COR-L47 (cell line): Measurements from ENCODE around the gene DPP8.
A peak's percentile ranks its signal among the peaks of the same experiment; 100 is the strongest.

Source experiments
- DNase-seq: peaks from one replicate; lab custom pipeline; 2025; lab: John Stamatoyannopoulos, UW

Gene DPP8

DNA sequence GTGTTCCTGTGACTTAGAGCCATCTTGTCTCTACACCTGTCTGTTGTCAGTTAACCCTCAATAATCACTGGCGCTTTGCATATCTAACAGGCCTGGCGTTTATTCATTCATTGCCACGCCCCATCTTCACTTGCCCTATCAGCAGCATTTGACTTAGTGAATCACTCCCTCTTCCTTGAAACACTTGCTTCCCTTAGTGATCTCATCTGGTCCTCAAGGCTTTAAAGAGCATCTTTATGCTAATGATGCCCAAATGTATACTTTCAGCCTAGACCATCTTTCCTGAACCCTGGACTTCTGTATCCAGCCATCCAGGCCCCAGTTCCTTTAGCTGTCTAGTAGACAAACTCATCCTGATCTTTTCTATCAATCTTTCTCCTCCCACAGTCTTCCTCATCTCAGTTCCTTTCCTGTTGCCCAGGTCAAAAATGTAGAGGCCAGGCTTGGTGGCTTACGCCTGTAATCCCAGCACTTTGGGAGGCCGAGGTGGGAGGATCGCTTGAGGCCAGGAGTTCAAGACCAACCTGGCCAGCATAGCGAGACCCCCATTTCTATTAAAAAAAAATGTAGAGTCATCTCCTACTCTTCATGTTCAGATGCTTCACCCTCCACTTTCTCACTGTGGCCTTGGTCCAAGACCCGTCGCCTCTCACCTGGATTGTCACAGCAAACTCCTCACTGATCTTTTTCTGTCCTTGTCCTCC is 93.4 kb downstream of the DPP8 start:
- DNase-seq: no peak

DNA sequence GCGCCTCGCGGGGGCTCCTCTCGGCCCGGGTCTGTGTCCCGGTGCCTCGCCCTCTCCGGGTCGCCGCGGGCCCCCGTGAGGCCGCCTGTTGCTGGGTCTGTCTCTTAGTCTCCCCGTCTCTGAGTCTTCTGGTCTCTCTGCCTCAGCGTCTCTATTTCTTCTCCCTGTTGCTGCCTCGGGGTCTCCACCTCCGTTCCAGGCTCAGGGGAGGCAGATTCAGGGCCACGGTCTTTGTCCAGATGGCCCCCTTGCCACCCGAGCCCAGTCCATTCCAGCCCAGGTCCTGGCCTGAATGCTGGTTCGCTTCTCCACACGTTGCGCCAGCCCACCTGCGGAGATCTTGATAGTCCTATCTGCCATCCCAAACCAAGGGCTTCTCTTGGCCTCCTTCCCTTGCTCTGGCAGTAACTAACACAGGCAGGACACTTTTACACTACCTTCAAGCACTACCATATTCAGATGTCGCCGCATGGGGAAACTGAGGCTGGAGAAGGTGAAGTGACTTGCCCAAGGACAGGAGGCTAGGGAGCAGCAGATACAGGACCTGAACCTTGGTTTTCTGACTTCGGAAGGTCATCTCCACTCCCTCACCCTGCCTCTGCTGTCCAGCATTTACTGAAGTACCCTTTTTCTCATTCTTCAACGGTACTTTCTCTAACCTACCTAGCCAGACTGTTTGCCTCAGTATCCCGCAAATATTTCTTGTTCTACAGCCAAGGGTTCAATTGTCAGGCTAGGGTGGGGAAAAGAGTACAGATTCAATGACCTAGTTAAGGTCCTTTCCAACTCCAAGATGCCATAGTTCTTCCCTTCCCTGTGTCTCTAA is 94.1 kb downstream of the DPP8 start:
- DNase-seq: no peak

DNA sequence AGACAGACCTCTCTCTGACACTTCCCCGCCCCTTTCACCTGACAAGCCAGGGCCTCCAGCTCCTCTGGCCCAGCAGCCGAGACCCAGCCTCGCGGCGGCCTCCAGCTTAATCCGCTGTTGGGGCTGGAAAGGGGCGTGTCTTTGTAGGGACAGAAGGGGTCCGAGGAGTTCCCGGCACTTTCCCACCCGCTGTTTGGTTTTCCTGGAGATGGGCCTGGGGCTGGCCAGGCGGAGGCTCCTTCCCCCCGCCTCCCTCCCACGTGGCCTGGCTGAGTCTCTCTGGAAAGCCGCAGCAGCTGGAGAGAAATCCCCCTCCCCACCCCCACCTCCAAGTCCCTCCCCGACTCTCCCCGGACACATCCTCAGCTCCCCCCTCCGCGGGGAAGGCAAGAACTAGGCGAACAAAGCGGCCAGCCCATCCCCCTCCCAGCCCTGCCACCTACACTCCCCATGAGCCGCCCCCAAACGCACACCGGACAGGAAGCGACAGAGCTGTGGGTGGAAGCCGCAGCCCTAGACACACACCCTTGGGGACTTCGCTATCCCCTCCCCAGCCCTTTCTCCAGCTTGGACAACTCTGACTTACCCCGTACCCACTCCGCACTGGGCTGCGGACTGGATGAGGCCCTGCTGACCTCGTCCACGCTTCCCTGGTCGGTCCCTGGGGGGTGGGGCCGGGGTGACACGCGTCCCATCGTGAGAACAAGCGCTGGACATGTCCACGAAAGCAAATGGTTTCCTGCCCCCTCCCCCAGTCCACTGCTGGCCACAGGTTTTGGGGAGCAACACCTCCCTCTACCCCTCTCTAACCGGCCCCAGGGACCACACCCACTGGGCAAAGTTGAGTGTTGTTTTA is 95.9 kb downstream of the DPP8 start:
- no peak for DNase-seq

DNA sequence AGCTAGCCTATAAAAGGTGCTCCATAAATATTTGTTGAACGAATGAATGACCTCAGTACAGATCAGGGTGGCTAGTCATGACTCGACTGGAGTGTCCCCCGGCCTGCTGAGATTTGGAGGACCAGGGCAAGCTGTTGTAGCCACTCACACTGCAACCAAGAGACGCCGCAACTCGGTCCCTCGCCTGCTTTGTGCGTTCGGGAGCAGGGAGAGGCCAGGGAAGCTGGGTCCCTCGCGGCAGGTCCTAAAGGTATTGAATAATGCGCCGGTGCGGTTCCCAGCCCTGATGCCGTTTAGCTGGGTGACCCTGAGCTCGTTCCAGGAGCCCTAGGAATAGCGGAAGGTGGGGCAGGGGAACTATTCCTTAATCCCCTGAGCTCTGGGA is 96.5 kb downstream of the DPP8 start:
- DNase-seq: no peak

DNA sequence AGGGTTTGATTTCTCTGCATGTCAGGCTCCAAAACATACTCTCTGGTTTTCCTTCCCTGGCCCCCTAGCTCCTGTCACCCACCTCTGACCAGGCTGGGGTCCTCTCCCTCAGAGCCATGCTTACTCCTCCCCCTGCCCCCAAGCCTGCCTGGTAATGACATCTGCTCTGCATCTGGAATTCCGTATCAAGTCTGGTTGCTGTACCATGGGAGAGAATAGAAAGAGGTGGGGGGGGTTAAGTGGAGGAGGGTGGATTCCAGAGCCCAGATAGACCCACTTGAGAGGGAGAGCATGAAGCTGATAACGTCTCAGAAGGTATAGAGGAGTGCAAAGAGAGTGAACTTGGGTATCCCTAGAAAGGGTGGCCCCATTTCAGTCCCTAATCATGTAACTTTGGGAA is 98.9 kb downstream of the DPP8 start:
- no peak for DNase-seq

DNA sequence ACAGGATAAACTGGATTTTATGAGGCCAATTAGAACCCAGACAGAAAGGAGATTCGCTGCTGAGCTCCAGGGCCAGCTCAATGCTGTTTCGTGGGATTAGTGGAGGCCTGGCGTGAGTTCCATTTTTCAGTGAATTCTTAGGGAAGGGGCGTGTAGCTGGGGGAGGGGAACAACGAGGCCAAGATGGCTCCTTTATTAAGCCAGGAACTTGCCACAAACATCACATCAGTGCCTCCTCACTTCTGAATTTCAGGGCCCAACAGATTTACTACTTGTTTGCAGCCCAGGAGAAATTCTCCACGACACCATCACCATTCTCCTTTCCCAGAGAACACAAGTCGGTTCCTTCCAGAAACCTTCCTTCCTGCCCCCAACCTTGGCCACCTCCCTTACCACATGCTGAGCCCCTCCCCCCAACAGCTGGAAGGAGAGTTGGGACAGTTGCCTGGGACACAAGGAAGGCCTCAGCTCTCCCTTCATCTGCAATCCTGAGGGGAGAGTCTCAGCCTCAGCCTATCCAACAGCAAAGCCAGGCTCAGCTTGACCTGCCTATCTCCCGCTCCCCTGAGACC is 100.6 kb downstream of the DPP8 start:
- DNase-seq: no peak

DNA sequence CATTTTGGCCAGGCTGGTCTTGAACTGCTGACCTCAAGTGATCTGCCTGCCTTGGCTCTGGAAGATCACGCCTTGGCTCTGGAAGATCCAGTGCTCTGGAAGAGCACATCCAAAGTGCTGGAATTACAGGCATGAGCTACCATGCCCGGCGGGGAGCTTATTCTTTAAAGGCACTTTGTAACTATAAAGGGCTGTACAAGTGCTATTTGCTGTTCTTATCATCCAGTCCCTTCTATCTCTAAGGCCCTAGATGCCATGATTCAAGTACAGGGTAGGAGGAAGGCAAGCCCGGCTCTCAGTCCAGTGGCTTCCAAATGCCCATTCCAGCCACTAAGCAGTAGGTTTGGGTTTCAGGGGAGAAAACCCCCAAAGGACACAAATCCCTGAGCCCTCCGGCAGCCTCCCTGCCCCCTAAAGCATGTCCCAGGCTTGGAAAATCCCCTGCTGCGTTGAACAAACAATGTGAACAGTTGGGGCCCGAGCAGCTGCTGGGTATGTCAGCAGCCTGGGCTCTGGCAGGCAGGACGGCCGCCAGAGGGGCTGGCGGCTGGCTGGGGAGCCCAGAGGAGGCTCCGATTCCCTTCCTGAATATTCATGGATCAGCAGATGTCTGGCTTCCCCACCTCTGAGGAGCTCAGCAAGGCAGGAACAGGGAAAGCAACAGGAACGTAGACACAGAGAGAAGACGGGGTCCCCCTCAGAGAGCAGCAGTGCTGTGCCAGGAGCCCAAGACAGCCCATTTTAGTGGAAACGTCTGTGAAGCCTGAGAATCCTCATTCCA is 102.5 kb downstream of the DPP8 start:
- peak; percentile 78 for DNase-seq

DNA sequence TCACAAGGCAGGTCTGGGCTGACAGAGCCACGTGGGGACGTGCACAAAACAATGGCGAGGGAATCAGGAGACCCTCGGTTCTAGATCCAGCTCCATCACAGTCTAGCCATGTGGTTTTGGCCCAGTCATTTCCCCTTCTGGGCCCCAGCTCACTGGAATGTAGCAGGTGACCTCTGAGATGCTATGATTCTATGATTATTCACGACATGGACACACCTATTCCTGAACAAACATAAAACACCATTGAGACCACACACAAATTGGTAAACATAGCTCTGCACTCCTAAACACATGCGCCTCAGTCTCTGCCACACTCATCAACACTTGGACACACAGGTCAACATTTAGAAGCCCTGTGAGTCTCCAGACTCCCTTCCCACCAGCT is 103.7 kb downstream of the DPP8 start:
- DNase-seq: no peak

DNA sequence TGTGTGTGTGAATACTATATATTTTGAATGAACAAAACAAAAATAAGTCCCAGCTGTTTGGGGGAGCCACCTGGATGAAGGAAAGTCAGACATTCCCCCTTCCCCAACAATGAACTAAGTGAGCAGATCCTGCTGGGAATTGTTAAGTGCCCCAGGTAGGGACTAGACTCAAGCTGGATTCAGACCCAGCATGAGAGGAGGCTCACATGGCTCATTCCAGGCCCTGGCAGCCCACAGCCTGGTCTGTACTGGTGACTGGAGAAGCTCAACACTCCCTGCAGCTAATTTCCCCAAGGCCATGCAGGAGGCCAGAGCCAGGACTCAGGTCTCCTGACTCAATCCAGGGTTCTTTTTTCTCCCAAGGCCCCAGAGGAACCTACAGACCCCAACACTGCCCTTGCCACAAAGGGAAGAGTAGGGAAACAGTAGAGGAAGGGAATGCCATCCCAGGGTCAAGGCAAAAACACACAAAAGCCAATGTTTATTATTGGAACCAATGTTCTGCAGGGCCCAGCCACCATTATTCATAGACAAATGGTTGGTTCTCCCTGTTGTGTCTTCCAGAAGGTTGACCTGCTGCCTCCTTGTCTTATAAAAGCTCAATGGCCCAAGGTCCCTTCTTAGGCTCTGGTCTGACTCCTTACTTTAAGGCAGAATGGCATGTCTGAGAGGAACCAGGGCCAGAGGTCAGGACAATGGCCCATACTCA is 104.3 kb downstream of the DPP8 start:
- no peak for DNase-seq

DNA sequence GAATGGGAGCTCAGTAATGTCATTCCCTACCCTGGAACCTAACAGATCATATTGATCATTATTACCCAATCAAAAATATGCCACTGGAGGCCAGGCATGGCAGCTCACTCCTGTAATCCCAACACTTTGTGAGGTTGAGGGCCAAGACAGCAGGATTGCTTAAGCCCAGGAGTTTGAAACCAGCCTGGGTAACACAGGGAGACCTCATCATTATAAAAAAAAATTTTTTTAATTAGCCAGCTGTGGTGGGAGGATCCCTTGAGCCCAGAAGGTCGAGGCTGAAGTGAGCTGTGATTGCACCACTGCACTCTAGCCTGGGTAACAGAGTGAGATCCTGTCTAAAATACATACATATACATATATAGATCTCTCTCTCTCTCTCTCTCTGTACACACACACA is 104.9 kb downstream of the DPP8 start:
- DNase-seq: no peak

DNA sequence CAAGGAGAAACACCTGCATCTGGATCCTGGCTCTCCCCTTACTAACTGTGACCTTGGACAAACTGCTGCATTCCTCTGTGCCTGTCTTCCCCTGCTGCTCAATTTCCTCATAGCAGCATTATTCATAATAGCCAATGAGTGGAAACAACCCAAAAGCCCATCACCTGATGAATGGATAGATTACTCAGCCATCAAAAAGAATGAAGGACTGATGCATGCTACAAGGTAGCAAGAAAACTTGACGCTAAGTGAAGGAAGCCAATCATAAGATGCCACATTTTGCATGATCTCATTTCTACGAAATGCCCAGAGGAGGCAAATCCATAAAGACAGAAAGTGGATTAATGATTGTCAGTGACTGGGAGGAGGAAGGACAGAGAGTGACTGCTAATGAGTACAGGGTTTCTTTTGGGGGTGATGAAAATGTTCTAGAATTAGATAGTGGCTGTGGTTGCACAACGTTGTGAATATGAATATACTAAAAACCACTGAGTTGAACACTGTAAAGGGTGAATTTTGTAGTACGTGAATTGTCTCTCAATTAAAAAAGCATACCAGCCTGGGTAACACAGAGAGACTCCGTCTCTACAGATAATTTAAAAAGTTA is 105.9 kb downstream of the DPP8 start:
- DNase-seq: no peak

DNA sequence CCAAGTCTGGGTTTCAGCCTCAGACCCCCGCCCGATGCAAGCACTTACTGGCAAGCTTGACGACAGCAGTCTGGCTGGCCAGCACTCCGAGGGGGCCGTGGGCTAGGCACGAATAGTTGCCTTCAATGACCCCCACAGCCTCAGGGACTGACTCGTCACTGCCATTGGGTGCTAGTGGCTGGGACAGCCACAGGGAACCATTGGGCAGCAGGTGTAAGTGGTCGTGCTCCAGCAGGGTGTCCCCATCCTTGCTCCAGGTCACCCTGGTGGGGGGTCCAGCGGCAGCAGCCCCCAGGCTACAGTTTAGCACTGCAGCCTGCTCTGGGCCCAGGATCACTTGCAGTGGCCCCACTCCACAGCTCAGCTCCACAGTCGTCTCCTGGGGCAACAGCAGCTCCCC is 106.5 kb downstream of the DPP8 start:
- no peak for DNase-seq

DNA sequence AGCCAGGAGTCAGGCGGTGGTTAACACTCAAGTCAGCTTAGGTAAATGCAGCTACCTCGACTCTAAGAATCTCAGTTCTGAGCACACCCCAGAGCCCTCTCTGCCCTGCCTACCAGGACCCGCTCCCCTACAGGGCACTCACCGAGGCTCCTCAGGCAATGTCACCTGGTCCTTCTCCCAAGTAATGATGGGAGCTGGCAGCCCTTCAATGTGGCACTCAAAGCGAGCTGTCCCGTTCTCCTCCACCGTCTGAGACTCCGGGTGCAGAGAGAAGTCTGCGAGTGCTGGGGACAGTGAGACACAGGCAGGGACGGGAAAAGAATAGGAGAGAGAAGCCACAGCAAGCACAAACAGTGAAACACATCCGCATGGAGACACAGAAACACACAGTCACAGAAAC is 107.5 kb downstream of the DPP8 start:
- DNase-seq: no peak

DNA sequence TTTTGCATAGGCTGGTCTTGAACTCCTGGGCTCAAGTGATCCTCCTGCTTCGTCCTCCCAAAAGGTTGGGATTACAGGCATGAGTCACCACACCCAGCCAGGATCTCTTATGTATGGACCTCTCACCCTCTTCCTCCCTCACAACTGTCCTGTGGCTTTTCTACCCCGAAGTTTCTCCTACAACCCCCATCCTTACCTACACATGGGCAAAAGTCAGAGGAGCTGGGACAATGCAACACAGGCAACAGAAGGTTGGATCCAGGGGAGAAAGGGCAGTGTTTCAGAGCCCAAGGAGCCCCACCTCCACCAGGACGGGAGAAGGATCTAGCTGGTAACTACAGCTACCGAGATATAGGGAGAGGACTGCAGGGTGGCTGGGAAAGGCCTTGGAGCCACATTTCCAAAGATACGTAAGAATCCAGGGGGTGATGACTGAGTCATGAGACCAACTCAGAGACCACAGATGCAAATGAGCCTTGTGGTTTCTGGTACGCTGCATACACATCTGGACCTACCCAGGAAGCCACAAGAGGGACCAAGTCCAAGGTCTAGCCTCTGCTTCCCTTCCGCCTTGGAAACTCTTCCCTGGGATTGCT is 108.4 kb downstream of the DPP8 start:
- no peak for DNase-seq

DNA sequence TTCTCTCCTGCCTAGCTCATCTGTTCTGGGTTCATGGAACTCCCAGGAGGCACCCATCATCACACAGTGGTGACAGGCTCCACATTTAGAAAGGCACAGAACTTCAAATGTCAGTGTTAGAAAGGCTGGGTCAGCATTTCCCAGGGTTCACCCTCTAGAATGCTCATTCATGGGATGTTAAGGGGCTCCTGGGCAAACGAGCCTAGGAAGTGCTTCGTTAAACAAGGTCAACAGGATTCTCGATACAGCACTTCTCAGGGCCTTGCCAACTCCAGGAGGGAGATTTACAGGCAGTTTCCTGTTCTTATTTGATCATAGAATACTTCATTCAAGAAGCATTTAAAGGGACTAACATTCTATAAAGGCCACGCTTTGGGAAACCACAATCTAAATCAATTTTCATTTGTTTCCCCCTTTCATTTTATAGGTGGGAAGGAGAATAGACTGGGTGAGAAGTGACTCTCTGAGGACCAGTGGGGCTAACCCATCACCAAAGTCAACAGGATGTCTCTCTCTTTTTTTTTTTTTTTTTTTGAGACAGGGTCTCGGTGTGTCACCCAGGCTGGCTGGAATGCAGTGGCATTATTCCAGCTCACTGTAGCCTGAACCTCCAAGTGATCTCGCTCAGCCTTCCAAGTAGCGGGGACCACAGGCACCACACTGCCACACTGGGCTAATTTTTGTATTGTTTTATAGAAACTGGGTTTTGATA is 109.0 kb downstream of the DPP8 start:
- DNase-seq: no peak

DNA sequence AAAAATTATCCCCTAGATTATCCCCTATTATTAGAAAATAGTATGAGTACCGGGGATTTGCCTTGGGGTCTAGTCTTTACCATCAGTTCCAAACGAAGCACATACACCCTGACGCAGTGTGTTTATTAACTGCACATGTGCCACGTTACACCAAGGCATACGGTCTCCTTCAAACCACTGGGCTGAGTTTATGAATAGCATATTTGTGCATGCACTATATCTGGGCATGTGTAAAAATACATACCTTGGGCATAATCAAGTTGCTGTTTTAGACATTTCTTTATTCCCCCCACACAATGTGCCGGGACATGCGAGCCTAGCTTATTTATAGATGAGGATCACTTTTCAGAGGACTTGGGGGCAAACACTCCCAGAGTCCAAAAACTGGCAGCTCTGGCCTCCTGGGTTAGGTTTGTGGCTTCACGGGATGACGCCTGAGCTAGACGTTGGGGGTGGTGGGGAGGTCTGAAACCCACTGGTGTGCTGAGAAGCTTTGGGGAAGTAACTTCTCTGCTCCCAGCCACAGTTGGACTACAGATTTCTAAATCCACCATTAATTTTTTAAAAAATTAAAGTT is 111.0 kb downstream of the DPP8 start:
- no peak for DNase-seq

DNA sequence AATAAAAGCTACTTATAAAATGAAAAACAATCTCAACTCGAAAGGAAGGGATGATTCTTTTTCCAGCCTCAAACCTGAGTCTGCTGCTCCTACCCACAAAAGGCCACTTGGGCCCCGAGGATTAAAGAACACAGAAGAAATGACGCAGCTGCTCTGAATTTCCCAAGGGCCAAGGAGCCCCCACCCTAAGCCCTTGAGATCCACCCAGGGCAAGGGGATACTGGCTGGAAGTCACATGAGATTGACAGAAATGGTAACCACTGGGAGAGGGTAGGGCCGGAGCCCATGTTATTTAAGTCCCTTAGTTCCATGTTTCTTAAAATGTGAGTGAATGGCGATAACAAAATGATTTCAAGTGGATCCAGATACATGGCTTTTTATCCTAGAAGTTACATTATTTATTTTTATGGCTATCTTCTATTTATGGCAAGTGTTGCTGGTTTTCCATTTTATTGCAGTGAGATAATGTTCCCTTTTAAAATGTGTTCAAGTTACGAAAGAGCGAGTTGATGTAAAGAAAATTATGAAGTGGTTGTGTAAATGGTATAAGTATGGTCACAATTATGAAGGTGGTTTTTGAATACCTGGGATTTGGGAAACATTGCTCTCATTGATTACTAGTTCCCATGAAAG is 111.6 kb downstream of the DPP8 start:
- DNase-seq: no peak

DNA sequence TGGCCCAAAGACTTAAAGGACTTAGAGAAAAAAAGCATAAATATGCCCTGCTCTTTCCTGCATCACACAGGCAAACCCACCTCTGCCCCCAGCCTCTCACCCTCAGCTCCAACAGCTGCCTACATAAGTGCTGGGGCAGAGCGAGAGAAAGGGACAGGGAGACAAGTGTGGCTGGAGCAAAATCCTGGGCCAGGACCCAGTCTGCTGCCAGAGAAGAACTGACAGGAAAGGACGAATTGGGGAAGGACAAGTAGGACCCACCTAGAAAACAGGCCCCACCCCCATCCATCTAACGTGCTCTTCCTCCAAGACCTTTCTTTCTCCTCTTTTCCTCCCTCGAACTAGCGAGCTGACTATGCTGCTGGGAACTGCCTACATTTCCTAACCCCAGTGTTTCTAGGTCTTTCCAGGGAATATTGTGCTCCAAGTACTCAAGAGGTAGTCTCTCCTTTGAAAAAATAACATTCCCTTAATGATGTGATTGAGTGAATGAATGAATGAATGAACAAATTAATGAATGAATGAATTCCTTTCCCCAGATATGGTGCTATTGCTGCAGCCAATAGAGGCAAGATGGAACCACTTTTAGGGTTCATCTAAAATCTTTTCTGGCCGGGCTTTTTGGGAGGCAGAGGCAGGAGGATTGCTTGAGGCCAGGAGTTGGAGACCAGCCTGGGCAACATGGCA is 113.2 kb downstream of the DPP8 start:
- no peak for DNase-seq
